Smooth muscle cell (in vitro differentiated cells): ENCODE data around the gene CYP27A1. TPM values are rescaled to one million over a fixed set of nuclear protein-coding genes. Genes with fewer than 3 reads are reported as not detected.

ENCODE experiments used
- DNase-seq: peaks from one replicate; lab custom pipeline; 2025; ENCODE audit not compliant: unreplicated experiment; lab: John Stamatoyannopoulos, UW
- H2AFZ ChIP-seq: fragments of 200-600 bp; sonication (generic); 2 replicates; pipeline ENCODE4 v1.6.0; 2016; ENCODE audit warnings: antibody characterized with exemption, low read depth, mild to moderate bottlenecking
- H3F3A ChIP-seq: fragments of 200-600 bp; sonication (generic); 2 replicates; pipeline ENCODE4 v1.6.0; 2017; ENCODE audit warnings: antibody characterized with exemption, low read depth
- H3K27ac ChIP-seq: fragments of 200-600 bp; sonication (generic); 2 replicates; pipeline ENCODE4 v1.5.1; 2016; ENCODE audit warnings: low read depth, mild to moderate bottlenecking
- H3K27me3 ChIP-seq: fragments of 200-600 bp; sonication (generic); 2 replicates; pipeline ENCODE4 v1.6.1; 2016; ENCODE audit warnings: low read depth, mild to moderate bottlenecking
- H3K36me3 ChIP-seq: fragments of 200-600 bp; sonication (generic); 2 replicates; pipeline ENCODE4 v1.5.1; 2016; ENCODE audit warnings: low read depth
- H3K4me1 ChIP-seq: fragments of 200-600 bp; sonication (generic); 2 replicates; pipeline ENCODE4 v1.5.1; 2016; ENCODE audit warnings: low read depth
- H3K4me2 ChIP-seq: fragments of 200-600 bp; sonication (generic); 2 replicates; pipeline ENCODE4 v1.6.0; 2016; ENCODE audit warnings: mild to moderate bottlenecking
- H3K4me3 ChIP-seq: fragments of 200-600 bp; sonication (generic); 2 replicates; pipeline ENCODE4 v1.5.1; 2016; ENCODE audit warnings: mild to moderate bottlenecking
- H3K79me2 ChIP-seq: fragments of 200-600 bp; sonication (generic); 2 replicates; pipeline ENCODE4 v1.6.0; 2016; ENCODE audit warnings: low read depth, mild to moderate bottlenecking
- H3K9ac ChIP-seq: fragments of 200-600 bp; sonication (generic); 2 replicates; pipeline ENCODE4 v1.6.0; 2016; ENCODE audit warnings: low read depth
- H3K9me3 ChIP-seq: fragments of 200-600 bp; sonication (generic); replicated peaks from 2 replicates; pipeline ENCODE4 v1.5.1; 2016; ENCODE audit warnings: low read depth
- H4K20me1 ChIP-seq: fragments of 200-600 bp; sonication (generic); 2 replicates; pipeline ENCODE4 v1.6.0; 2016; ENCODE audit warnings: low read depth
- CTCF ChIP-seq: fragments of 200-600 bp; sonication (generic); IDR thresholded peaks from 2 replicates; pipeline ENCODE4 v1.5.1; 2017; ENCODE audit warnings: borderline replicate concordance, mild to moderate bottlenecking, antibody characterized with exemption; ENCODE audit not compliant: insufficient read depth, poor library complexity, severe bottlenecking
- WGBS: methylation state at CpG from one replicate; pipeline ENCODE4 v1.1.7; 2016; ENCODE audit warnings: low lambda C conversion rate; 5-methylcytosine and 5-hydroxymethylcytosine counted together
- polyA plus RNA-seq: library from polyadenylated mRNA; unstranded; fragments of >200 nt; fragmentation: Nextera tagmentation; extraction: Ambion mirVana; gene quantifications from 2 replicates; pipeline ENCODE4 v1.2.1, GENCODE V29; 2016
- total RNA-seq: library from RNA; depleted of rRNA; stranded (reverse); fragments of >200 nt; gene quantifications from 2 replicates; pipeline ENCODE4 v1.2.3, GENCODE V29; 2014

CYP27A1 gene
- total and polyA plus RNA-seq, 2 experiments from 2014 or later, result 11.2 to 11.5 TPM

- no peak for DNase-seq
- no peak overlapping the region for H2AFZ ChIP-seq
- no peaks in the 10 kb centered on the region for H4K20me1 ChIP-seq
- no peak for TF ChIP-seq CTCF
- no peak overlapping the region for H3K4me2 ChIP-seq
- no peak overlapping the region for H3K4me3 ChIP-seq
- H3K9ac ChIP-seq, result no peak overlapping the region
- H3K27ac ChIP-seq, result no peak overlapping the region
- no peaks in the 10 kb centered on the region for H3K36me3 ChIP-seq
- no peaks in the 10 kb centered on the region for H3K9me3 ChIP-seq
- no peaks in the 10 kb centered on the region for H3K79me2 ChIP-seq
- H3F3A ChIP-seq, result peaks cover 15% of the 10 kb centered on the region
- H3K4me1 ChIP-seq, result peaks cover 9% of the 10 kb centered on the region
- H3K27me3 ChIP-seq, result no peaks in the 10 kb centered on the region
- 70% methylated on average over 2 of the region's 2 CpGs for WGBS
These were observed 28.3 kb downstream of the CYP27A1 start for GRCh38 chr2:218810256-218810655.

- 79% methylated on average over 4 of the region's 4 CpGs for WGBS
- TF ChIP-seq CTCF, result no peak
- Histone ChIP-seq H3K4me3 (no peak overlapping the region), H3K4me2 (no peak overlapping the region), H3K79me2 (no peaks in the 10 kb centered on the region), H3K9me3 (no peaks in the 10 kb centered on the region), H3K4me1 (no peaks in the 10 kb centered on the region), H2AFZ (no peak overlapping the region), H4K20me1 (no peaks in the 10 kb centered on the region), H3K27ac (no peak overlapping the region), H3K27me3 (no peaks in the 10 kb centered on the region), H3K36me3 (no peaks in the 10 kb centered on the region), H3K9ac (no peak overlapping the region), H3F3A (peaks cover 8% of the 10 kb centered on the region)
- DNase-seq, result no peak
These were observed 29.4 kb downstream of the CYP27A1 start for GRCh38 chr2:218811382-218811781.

GRCh38 chr2:218812096-218812815 is 30.3 kb downstream of the CYP27A1 start:
- Histone ChIP-seq H3K9me3 (no peaks in the 10 kb centered on the region), H3K4me1 (no peaks in the 10 kb centered on the region), H2AFZ (no peak overlapping the region), H3K27ac (no peak overlapping the region), H3K79me2 (no peaks in the 10 kb centered on the region), H3K9ac (no peak overlapping the region), H3K36me3 (no peaks in the 10 kb centered on the region), H3K27me3 (no peaks in the 10 kb centered on the region), H3K4me2 (no peak overlapping the region), H4K20me1 (no peaks in the 10 kb centered on the region), H3F3A (no peaks in the 10 kb centered on the region), H3K4me3 (no peak overlapping the region)
- 96% methylated on average over 21 of the region's 21 CpGs for WGBS
- no peak for DNase-seq
- TF ChIP-seq CTCF, result no peak

- WGBS, result 95% methylated on average over 5 of the region's 5 CpGs
- H3K79me2 ChIP-seq, result no peaks in the 10 kb centered on the region
These were observed 30.9 kb downstream of the CYP27A1 start for GRCh38 chr2:218812861-218813260.

More at GRCh38 chr2:218812861-218813260, 30.9 kb downstream of the CYP27A1 start:
- H3K27me3 ChIP-seq, result no peaks in the 10 kb centered on the region
- no peak overlapping the region for H3K4me2 ChIP-seq
- no peaks in the 10 kb centered on the region for H3K36me3 ChIP-seq
- H3K4me1 ChIP-seq, result no peaks in the 10 kb centered on the region
- no peak overlapping the region for H3K27ac ChIP-seq
- H3K4me3 ChIP-seq, result no peak overlapping the region
- DNase-seq, result no peak
- H4K20me1 ChIP-seq, result no peaks in the 10 kb centered on the region
- H3K9me3 ChIP-seq, result no peaks in the 10 kb centered on the region
- no peak for TF ChIP-seq CTCF
- H2AFZ ChIP-seq, result no peak overlapping the region
- no peak overlapping the region for H3K9ac ChIP-seq
- no peaks in the 10 kb centered on the region for H3F3A ChIP-seq
